ENCODE results near the gene ZNF835.
A peak's percentile ranks its signal among the peaks of the same experiment; 100 is the strongest.

The ZNF835 gene

DNA sequence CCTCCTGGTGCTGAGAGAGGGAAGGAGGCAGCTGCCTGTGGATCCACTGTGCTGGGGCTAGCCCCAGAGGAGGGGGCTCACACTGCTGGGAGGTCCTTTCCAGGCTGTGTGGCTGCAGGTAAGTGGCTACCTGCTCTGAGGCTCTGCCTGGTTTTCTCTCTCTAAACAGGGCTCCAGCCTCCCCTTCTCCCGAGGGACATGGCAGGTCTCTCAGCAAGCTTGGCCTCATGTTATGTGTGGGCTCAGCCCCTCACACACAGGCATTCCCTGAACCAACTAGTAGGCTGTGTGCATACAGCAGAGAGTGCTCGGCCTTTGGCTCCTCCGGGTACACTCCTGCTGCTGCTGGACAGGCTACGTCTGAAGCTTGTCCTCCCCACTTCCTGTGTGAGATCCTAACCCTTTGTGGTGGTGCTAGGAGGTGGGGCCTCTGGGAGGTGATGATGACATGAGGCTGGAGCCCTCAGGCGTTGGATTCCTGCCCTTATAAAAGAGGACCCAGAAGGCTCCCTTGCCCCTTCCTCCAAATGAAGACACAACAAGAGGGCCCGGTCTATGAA lies 4.2 kb downstream of the ZNF835 start:
- in situ Hi-C loops (cut with MboI; ENCODE audit: low pct_unique_long_range_greater_than_20kb, low sequenced_read_pairs): no loop called here

DNA sequence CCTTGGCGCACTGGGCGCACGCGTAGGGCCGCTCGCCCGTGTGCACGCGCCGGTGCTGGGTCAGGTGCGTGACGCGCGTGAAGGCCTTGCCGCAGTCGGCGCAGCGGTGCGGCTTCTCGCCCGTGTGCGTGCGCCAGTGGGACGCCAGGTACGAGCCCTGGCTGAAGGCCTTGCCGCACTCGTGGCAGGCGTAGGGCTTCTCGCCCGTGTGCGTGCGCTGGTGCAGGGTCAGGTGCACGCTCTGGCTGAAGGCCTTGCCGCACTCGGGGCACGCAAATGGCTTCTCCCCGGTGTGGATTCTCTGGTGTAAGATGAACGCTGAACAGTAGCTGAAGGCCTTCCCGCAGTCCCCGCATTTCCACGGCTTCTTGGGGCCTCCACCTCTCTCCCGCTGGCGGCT lies 7.0 kb downstream of the ZNF835 start:
- no peak for DNase-seq
- in situ Hi-C loops (cut with MboI; ENCODE audit: low pct_unique_long_range_greater_than_20kb, low sequenced_read_pairs): no loop called here

More for the DNA sequence above, 4.2 kb downstream of the ZNF835 start:
- DNase-seq: no peak

DNA sequence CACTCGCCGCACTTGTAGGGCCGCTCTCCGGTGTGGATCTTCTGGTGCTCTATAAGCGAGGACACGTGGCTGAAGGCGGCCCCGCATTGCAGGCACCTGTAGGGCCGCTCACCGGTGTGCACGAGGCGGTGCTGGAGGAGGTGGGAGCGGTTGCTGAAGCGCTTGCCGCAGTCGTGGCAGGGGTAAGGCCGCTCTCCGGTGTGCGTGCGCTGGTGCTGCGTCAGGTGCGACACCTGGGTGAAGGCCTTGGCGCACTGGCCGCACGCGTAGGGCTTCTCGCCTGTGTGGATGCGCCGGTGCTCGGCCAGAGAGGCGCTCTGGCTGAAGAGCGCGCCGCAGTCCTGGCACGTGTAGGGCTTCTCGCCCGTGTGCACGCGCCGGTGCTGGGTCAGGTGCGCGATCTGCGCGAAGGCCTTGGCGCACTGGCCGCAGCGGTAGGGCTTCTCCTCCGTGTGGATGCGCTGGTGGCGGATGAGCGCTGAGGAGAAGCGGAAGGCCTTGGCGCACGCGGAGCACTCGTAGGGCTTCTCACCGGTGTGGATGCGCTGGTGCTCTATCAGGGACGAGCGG lies 7.5 kb downstream of the ZNF835 start:
- in situ Hi-C loops (cut with MboI; ENCODE audit: low pct_unique_long_range_greater_than_20kb, low sequenced_read_pairs): no loop called here
- no peak for DNase-seq

DNA sequence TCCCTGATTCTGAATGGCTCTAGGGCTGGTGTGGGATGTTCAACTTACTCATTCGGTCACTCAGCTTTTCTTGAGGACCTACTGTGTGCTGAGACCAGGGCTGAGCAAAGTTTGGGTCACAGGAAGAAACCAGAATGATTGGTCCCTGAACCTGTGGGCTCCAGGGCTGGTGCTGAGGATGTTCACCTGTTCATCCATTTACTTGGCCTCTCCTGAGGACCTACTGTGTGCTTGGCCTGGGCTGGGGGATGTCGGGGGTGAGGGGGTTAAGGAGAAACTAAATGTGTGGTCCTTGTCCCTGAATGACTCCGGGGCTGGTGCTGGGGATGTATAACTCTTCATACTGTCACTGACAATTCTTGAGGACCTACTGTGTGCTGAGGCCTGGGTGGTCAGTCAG lies 10.3 kb downstream of the ZNF835 start:
- in situ Hi-C loops (cut with MboI; ENCODE audit: low pct_unique_long_range_greater_than_20kb, low sequenced_read_pairs): no loop called here
- DNase-seq: no peak

DNA sequence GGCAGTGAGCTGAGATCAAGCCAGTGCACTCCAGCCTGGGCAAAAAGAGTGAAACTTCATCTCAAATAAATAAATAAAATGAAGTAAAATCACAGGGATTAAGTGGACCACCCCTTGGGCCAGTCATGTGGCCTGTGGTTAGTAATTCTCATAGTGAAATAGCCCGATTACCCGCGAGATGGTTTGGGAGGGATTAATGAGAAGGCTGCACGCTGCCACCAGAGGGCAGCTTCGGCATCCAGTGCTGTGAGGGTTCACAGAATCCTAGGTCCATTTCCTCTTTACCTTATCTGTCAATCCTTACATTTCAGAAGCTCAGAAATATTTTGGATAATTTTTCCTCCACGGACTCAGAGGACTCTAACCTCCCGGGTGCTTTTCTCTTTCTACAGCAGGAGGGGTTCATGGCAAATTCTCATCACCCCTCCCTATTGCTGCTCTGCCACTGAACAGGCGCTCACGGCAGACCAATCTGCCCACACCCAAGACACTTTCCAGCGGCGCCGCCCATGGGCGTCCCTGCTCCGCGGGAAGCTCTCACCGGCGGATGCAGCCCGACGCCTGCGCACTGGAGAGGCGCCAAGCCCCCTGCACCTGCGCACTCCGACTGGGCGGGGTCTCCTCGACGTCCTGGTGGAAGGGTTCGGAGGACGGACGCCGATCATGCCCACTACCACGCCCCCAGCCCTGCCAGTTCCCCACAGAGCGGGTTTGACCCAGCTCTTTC lies 11.0 kb downstream of the ZNF835 start:
- peak; percentile 7 for DNase-seq

DNA sequence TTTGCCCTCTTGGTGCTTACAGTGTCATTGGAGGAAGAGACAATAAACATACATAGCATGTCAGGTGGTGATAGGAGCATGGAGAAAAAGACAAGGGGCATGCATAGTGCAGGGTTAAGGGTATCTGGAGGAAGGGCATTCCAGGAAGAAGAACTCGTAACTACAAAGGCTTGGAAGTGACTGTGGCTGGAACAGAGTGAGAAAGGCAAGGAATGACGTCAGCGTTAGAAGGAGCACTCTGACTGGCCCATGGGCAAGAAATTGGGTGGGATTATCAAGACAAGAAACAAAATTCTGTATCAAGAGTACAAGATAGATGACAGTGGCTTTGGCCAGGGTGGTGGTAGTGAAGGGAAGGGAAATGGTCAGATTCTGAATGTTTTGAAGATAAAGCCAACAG lies 17.4 kb downstream of the ZNF835 start:
- in situ Hi-C loops (cut with MboI; ENCODE audit: low pct_unique_long_range_greater_than_20kb, low sequenced_read_pairs): no loop called here
- DNase-seq: no peak

More for the DNA sequence above, 11.0 kb downstream of the ZNF835 start:
- in situ Hi-C loops (cut with MboI; ENCODE audit: low pct_unique_long_range_greater_than_20kb, low sequenced_read_pairs): no loop called here

DNA sequence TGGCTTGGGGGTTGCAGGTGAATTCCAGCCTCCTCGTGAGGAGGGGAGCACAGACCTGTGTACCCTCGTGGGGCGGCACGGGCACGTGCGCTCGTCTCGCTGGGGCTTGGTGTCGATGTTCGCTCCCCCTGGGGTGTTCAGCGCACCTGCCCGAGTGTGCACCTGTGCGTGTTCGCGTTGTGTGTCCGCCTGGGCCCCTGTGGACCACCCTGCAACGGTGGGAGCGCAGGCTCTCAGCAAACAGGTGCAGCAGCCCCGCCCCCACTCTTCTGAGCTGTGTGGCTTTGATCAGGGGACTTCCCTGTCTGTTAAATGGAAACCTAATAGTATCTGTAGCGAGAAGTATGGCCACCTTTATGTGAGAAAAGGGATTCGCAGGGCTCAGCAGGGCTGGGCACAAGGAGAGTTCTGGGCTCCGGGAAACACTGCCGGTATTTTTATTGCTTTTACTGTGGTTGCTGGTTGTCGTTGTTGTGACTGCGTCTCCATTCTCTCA lies 28.0 kb downstream of the ZNF835 start:
- in situ Hi-C loops (cut with MboI; ENCODE audit: low pct_unique_long_range_greater_than_20kb, low sequenced_read_pairs): no loop called here
- no peak for DNase-seq

DNA sequence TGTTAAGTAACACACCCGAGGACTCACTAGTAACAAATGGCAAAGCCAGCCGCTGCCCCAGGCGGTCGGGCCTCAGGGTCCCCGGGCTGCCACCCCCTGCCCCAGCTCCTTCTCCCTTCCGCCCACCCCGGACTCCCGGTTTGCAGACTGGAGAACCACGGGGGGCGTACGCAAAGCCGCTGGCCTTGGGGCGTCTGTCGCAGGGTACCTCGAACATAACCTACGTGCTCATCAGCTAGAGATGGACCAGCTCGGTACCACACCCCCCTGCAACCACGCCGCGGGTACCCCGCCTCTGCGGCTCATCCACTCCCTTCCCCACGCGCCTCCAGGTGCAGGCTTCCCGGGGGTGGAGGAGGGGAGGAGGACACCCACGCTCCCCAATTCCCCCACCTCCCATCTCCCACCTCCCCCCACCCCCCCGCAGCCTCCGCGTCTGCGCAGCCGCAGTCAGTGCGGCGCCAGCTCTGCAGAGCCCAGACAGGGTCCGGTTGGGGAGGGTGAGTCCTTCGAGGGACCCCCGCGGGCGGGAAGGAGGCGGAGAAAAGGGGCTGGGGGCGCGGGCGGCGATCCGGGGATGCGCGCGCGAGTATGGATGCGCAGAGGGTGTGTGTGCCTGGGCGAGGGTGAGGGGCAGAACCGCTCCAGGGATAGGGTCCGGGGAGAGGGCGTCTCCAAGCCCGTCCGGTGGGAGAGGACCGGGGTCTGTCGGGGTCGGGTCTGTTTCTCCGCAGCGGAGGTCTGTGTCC lies 28.7 kb downstream of the ZNF835 start, which contains the start of gene SMIM17:
TSS of gene SMIM17 (plus strand) at position 449 of the 749 bp plus-strand sequence. CDS start 2,509 bp downstream, outside the sequence.
- DNase-seq: no peak
- in situ Hi-C loops (cut with MboI; ENCODE audit: low pct_unique_long_range_greater_than_20kb, low sequenced_read_pairs): no loop called here

DNA sequence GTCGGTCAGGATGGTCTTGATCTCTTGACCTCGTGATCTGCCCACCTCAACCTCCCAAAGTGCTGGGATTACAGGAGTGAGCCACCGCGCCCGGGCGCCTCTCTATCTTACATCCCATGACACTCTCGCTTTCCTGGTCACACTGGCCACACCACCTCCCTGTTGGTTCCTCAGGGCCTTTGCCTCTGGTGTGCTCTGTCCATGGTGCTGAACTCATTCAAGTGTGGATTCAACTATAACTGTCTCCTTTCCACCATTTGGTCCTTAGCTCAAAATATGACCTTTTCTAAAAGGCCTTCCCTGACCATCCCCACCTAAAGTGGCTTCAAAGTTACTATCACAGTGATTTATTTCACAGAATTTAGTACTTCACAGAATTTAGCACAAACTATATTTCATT lies 32.3 kb downstream of the ZNF835 start:
- peak; percentile 23 for DNase-seq
- in situ Hi-C loops (cut with MboI; ENCODE audit: low pct_unique_long_range_greater_than_20kb, low sequenced_read_pairs): no loop called here

DNA sequence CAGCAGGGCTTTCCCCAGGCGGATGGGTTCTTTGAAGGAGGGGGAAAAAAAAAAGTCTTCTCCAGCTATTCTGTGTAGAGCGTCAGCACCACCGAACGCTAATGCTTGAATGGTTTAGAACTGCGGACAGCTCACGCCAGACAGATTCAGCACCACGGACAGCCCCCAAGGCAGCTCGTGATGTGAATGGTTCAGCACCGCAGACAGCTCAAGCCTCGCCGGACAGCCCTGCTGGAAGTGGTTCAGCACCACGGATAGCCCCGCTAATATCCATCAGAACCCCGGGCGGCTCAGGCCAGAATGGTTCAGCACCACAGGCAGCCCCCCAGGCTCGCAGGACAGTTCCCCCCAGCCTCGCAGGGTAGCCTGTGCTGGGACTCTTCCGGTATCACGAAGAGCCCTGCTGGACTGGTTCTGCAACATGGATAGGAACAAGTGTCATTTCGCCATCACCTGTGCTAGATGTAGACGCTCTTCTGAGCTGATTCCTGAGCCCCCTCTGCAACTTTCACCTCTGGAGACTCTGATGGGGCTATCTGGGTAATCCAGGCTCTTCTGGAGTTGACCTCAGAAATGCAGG lies 33.5 kb downstream of the ZNF835 start:
- peak; percentile 86 for DNase-seq
- in situ Hi-C loops (cut with MboI; ENCODE audit: low pct_unique_long_range_greater_than_20kb, low sequenced_read_pairs): no loop called here

DNA sequence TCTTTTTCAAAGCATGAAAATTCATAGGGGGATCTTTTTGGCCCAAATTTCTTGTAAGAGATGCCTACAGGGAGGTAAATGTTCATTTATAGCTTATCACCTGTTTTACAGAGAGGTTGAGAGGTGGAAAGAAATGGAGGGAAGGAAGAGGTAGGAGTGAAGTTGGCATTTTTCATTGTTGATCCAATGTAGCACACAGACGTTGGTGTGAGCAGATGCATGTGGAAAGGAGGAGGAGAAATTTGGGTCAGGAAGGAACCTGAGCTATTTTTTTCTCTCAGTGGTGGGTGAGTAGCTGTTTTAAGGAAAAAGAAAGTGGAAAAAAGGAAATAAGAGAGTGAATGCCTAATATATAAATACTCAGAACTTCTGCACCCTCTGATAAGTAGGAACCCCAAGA lies 38.5 kb downstream of the ZNF835 start:
- DNase-seq: no peak
- in situ Hi-C loops (cut with MboI; ENCODE audit: low pct_unique_long_range_greater_than_20kb, low sequenced_read_pairs): no loop called here

DNA sequence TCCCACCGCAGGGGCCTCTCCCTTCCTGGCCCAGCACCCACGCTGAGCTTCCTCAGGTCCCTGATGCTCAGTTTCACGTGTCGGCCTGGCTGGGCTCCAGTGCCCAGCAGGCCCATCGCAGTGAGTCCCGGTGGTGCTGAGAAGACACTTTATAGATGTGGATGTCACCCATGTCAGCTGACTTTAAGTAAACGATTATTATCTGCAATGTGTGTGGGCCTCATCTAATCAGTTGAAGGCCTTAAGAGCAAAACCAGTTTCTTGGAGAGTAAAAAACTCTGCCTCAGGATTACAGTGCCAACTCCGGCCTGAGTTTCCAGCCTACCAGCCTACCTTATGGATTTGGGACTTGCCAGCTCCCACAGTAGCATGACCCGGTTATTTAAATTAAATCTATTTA lies 45.8 kb downstream of the ZNF835 start:
- in situ Hi-C loops (cut with MboI; ENCODE audit: low pct_unique_long_range_greater_than_20kb, low sequenced_read_pairs): no loop called here
- no peak for DNase-seq

DNA sequence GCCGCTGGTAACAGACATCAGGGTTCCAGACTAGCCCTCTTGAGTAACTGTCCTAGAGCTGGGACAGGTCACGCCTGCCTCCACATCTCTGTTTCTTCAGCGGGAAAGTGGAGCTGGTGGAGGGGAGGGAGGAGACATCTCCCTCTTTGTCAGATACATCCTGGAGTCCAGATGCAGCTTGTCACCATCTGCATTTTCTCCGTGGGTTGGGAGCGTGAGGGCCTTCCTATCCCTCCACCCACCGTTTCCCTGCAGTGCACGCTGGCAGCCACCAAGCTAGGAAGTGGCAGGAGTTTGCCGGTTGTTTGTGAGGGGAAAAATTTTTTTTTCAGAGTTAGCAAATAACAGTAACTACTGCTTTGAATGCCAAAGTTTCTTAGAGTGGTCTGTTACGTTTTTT lies 48.6 kb downstream of the ZNF835 start:
- DNase-seq: no peak
- in situ Hi-C loops (cut with MboI; ENCODE audit: low pct_unique_long_range_greater_than_20kb, low sequenced_read_pairs): no loop called here

DNA sequence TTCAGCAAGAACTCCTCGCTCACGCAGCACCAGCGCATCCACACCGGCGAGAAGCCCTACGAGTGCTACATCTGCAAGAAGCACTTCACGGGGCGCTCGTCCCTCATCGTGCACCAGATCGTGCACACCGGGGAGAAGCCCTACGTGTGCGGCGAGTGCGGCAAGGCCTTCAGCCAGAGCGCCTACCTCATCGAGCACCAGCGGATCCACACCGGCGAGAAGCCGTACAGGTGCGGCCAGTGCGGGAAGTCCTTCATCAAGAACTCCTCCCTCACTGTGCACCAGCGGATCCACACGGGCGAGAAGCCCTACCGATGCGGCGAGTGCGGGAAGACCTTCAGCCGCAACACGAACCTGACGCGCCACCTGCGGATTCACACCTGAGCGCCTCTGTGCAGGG lies 49.2 kb downstream of the ZNF835 start:
- in situ Hi-C loops (cut with MboI; ENCODE audit: low pct_unique_long_range_greater_than_20kb, low sequenced_read_pairs): no loop called here
- no peak for DNase-seq

DNA sequence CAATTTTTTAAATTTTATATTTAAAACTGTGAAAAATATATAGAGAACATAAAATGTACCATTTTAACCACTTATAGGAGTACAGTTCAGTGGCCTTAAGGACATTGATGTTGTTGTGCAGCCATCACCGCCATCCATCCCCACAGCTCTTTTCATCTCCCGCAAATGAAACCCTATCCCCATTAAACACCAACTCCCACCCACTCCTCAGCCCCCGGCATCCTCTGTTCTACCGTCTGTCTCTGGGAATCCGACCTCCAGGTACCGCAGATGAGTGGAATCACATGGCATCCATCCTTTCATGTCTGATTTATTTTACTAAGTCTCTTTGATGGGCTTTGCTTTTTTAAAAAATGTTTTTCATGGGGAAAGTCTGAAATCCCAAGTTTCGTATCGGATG lies 52.4 kb downstream of the ZNF835 start:
- in situ Hi-C loops (cut with MboI; ENCODE audit: low pct_unique_long_range_greater_than_20kb, low sequenced_read_pairs): no loop called here
- DNase-seq: no peak

DNA sequence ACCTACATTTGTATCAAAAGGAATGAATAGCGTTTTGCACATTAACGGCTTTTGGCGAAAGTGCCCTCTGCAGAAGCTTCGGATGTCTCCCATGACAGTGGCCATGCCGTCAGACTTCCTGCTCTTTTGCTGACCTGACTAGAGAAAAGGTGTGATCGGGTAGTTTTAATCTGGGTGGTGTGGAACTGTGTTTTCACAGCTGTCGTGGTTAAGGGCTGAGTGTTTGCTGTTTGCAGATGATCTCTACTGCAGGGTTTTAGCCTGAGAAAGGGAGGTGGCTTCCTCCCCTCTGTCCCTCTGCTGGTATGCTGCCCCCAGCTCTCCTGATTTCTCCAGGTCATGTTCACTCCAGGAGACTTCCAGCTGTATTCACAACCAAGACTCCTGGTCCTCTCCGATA lies 54.0 kb downstream of the ZNF835 start:
- no peak for DNase-seq
- in situ Hi-C loops (cut with MboI; ENCODE audit: low pct_unique_long_range_greater_than_20kb, low sequenced_read_pairs): no loop called here

DNA sequence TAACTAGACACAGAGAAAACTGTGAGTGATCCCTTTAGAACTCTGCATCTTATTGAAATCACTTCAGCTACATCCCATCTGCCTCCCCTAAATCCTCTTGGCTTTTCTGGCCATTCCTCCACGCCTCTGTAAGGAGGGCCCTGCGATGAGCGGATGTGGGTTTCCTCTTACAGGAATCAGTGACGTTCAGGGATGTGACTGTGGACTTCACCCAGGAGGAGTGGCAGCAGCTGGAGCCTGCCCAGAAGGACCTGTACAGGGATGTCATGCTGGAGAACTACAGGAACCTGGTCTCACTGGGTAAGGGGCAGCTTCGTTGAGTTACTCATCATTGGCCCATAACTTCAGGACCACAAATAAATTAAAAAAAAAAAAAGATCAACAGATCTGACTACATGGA lies 57.9 kb downstream of the ZNF835 start:
- in situ Hi-C loops (cut with MboI; ENCODE audit: low pct_unique_long_range_greater_than_20kb, low sequenced_read_pairs): no loop called here
- DNase-seq: no peak

DNA sequence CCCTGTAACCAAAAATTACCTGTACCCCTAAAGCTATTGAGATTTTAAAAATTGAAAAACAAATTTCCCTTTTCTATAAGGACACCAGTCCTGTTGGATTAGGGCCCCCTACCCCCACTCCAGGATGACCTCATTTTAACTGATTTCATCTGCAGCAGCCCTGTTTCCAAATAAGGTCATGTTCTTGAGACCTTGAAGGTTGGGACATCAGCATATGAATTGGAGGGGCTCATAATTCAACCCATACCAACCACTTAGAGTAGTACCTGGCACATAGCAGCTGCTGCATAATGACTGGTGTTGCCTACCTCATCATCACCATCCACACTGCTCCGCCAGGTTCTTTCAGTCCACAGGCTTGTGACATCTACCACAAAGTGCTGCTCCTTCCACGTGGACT lies 58.8 kb downstream of the ZNF835 start:
- no peak for DNase-seq
- in situ Hi-C loops (cut with MboI; ENCODE audit: low pct_unique_long_range_greater_than_20kb, low sequenced_read_pairs): no loop called here
